Stimulated activated CD8-positive, alpha-beta memory T cell treated with anti-CD3 and anti-CD28 coated beads, Interleukin-4, amount 100 ng/mL, for 4 hours (primary cell): ENCODE results near the gene CNDP2.

ENCODE experiments used
- DNase-seq, 2 donors: peaks; one replicate each; pipeline ENCODE4 v3.0.0-alpha.2; 2020; ENCODE audit warnings: low read depth in 2 of 2, low spot score in 1 of 2

The CNDP2 gene

DNA sequence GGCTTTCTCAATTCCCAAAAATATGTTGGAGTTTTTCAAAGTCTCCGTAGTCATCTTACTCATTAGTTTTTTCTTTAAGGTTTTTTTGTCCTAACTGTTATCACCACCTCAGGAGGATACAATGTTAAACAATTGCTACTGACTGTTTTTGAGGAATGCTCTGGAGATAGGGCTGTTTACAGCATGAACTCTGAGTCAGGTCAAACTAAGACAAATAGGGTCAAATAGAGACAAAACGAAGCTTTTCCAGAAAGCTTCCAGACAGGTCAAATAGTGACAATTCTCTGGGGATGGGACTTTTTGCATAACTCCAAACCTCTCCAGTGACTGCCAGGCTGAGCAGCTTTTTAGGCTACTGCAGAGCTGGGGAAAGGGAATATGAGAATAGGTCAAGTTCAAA is 23.9 kb upstream of the CNDP2 start:
- no peak for DNase-seq

DNA sequence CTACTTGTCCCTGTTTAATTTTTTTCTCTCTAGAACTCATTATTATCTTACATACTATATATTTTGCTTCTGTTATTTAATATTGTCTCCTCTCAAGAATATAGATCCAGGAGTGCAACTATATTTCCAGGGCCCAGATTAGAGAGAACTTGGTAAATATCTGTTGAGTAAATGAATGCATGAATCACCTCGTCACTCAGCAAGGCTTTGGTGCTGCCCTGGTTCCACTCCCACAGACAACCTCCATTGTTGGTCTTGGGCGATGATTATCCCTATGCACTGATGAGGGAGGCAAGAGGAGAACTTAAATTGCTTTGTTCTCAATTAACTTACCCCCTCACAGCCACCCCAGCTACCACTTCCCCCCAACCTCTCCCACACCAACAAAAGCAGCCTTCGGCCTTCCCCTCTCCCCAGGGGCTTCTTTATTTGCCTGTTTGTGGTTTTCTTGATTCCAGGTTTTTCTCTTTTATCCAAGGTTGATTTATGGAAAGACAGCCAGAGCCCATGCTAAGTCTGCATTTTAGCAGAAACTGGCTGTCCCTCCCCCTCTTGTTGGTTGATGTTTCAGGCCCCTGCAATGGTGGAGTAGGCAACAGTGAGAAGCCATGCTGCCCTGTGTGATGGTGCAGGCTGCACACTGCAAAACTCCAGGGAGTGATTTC is 22.1 kb upstream of the CNDP2 start:
- no peak for DNase-seq

DNA sequence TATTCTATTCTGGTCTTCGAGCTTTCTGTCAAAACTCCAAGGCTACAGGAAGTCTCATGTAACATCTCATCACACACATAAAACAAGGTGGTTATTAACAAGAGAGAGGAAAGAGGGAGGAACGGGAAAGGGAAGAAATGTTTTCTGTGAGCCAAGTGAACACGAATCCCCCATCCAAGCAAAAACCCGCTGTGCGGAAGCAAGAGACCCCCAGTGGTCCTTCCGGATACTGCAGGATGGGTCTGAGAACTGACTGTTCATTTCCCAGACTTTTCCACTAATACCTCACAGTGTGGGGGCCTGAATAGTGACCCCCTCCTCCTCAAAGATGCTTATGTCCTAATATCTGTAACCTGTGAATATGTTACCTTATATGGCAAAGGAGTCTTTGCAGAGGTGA is 20.0 kb upstream of the CNDP2 start:
- no peak for DNase-seq

DNA sequence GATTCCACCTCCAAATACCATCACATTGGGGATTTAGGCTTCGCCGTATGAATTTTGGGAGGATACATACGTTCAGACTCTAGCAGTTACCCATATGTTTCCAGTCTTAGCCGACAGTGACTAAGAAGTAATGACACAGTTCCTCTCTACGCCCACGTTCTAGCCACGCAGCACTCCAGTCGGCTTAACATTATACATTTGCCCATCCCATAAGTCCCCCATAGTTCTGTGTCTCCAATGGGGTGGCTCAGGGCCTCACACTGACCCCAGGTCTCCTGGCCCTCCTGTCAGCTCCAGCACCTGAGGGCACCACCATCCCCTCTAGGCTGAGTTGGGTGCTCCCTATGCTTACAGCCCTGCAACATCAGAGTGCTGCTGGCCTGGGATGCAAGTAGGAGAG is 18.4 kb upstream of the CNDP2 start:
- no peak for DNase-seq

DNA sequence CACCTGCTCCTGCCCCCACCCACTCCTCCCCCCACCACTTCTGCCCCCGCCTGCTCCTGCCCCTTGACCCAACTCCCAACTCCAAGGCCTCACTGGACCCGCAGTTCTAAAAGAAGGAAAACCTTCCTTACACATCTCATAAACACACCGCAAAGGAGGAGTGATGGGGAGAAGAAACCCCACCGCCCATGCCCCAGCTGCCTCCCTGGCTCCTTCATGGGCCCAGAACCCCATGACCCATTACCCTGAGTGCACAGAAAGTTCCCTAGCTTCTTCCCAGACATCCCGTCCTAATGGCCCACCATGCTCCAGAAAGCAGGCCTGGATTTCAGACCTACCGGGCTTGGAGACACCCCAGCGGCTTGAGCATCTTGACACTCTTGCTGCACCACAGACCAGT is 17.8 kb upstream of the CNDP2 start:
- no peak for DNase-seq

DNA sequence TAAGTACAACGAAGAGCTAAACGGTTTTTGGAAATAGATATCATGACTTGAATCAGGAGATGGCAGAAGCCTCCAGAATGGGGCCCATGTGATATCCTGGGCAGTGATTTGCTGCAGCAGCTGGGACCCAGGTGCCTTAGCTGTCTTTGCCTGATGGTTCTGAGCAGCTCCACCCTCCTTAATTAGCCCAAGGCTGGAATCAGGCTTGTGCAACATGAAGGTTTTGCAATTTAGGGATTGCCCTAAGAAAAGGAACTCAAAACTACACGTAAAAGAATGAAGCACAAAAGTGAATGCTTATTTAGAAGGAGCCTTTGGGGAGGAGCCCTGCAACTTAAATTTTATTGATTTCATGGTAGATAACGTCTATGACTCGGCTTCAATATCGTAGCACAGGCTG is 17.3 kb upstream of the CNDP2 start:
- no peak for DNase-seq

DNA sequence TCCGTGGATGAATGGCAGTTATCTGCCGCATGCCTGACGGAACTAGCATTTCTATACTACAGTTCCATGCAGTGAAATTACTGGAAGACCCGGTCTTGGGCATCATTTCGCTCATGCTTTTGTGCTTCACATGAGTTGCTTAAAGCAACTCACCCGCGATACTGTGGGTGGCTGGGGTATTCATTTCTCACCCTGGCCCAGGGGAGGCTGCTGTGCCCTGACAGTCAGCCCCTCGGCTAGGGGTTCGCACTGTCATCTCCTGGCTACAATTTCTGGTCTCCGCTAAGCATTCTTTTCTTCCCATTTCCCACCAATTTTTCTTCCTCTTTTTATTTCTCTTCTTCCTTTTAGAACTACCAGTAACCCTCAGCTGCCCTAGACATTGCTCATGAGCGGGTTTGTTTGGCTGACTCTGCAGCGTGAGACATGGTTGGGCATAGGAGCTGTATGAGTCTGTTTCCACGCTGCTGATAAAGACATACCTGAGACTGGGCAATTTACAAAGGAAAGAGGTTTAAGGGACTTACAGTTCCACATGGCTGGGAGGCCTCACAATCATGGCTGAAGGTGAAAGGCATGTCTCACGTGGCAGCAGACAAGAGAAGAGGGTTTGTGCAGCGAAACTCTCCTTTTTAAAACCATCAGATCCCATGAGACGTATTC is 16.5 kb upstream of the CNDP2 start:
- DNase-seq = no peak

DNA sequence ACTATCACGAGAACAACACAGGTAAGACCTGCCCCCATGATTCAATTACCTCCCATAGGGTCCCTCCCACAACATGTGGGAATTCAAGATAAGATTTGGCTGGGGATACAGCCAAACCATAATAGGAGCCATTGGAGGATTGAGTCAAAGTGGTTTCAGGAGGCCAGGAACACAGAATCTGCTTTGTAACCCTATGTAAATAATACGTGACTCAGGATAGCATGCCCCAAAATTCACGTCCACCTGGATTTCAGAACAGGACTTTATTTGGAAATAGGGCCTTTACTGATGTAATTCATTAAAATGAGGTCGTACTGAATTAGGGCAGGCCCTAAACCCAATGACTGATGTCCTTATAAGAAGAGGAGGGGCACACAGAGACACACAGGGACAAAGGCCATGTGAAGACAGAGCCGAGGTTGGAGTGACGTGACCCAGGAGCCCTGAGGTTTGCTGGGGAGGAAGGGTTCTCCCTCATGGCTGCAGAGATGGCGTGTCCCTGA is 16.0 kb upstream of the CNDP2 start:
- DNase-seq = no peak

DNA sequence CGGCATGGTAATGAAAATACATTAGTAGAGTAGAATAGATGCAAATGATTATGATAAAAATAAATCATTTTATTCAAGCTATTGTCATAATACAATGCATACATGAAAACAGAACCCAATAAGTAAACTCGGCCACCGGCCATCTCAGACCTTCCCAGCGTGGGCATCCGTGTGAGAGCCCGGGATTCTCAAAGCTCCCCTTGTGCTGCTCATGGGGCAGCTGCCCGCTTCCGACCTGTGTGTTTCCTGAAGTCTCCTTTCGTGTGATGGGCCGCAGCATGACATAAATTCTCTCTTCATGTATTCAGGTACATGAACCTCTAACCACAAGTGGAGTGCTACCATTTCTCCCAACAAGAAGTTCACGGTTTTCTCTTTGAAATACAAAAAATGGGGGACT is 13.5 kb upstream of the CNDP2 start:
- DNase-seq = no peak

DNA sequence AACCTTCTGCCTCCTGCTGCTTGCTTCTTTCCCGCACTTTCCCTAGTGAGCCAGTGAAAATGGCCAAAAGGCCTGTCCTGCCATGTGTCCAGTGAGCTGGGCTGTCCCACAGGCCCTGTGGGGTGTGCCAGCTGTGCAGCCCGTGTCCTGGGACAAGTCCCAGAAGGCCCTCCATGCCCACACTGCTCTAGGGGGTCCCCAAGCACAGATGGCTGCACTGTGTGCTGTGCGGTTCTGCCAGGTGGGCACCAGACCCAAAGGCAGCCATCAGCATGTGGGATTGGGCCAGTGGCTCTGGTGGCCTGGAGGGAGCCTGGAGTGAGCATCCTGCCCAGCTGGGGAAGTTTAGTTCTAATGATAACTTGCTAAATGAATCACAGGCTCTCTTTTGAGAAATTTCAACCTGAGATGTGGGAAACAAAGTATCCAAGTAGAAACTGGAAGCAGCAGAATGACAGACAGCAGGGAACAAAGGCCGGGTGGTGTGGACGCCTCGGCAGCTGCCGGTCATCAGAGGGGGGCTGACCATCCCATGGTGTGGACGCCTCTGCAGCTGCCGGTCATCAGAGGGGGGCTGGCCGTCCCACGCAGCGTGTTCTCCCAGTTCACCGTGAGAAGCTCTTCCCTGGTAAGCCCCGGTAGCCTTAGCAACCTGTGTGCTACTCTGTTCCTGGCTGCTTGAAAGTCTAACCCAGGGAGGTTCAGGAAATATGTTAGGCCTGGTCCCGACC is 9.9 kb upstream of the CNDP2 start:
- DNase-seq = no peak

DNA sequence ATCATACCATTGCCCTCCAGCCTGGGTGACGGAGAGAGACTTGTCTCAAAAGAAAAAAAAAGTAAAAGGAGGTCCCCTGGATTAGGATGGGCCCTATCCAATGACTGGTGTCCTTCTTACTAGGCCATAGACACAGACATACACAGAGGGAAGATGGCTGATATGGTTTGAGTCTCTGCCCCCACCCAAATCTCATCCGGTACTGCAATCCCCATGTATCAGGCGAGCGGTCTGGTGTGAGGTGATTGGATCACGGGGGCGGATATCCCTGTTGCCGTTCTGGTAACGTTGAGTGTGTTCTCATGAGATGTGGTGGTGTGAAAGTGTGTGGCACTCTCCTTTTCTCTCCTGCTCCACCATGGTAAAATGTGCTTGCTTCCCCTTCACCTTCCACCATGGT is 7.8 kb upstream of the CNDP2 start:
- no peak for DNase-seq

DNA sequence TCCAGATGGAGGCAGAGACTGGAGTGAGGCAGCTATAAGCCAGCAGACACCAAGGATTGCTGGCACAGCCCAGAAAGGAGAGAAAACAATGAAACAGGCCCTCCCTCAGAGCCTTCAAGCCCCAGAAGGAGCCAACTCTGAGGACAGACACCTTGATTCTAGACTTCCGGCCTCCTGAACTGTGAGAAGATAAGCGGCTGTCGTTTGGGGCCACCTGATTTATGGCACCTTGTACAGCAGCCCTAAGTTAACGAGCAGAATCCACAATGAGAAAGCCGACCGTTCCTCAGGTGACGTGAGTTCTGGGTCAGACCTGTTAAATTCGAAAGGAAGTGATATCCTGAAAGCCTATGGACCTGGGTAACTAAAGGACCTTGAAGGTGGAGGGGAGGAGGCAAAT is 7.3 kb upstream of the CNDP2 start:
- DNase-seq = no peak

DNA sequence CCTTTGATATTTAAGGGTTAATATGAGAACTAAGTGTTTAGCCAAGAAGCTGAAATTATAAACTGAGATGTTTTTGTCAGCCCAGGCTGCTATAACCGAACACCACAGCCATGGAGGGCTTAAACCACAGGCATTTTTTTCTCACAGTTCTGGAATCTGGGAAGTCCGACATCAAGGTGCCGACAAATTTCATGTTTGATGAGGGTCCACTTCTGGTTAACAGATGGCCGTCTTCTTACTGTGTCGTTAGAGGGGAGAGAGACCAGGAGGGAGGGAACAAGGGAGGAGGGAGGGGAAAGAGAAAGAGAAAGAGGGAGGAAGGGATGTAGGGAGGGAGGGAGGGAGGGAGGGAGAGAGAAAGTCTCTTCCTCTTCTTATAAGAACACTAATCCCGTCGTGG is 6.5 kb upstream of the CNDP2 start:
- no peak for DNase-seq

DNA sequence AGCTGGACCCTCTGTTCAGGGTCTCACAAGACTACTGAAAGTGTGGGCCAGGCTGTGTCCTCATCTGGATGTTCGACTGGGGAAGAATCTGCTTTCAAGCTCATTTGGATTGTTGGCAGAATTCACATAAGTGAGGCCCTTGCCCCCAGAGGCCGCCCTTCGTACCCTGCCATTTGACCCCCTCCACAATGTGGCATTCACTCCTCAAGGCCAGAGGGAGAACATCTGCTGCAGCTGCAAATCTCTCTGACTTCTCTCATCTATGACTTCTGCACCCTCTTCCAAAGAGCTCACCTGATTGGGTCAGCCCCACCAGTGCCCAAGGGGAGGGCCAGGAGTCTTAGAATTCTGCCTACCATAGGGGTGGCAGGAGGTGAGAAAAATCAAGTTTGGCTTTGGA is 3.9 kb upstream of the CNDP2 start:
- no peak for DNase-seq

DNA sequence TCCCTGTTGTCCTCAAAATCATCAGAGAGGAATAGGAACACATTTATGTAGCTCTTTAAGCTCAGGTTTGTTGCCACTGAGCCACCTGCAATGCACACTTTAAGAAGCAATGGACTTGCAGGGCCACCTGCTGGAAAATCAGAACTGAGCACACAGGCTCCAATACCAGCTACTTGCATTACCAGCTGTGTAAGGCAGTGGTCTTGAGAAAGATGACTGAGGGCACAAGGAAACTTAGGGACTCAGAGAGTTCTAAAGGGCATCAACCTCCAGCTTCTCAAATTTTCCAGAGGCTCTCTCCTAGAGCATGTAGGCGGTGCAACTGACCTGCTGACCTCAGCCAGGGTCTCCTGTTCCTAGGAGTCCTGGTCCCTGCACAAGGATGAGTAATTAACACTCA is 2.5 kb upstream of the CNDP2 start:
- no peak for DNase-seq

DNA sequence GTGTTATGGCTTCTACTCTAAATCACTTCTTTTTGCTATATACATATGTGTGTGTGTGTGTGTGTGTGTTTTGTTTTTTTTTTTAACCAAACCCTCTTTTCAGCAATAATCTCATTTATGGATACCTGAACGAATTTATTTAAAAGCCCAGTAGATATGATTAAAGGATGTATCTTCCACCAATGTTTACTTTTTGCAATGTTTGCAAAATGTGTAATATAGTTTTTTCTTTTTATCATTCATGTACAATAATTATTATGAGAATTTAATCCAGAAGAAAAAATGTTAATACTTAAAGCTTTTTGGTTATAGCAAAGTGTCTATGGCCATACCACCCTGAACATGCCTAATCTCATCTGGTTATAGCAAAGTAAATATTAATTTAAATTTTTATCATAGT is 1.6 kb upstream of the CNDP2 start:
- DNase-seq = no peak

DNA sequence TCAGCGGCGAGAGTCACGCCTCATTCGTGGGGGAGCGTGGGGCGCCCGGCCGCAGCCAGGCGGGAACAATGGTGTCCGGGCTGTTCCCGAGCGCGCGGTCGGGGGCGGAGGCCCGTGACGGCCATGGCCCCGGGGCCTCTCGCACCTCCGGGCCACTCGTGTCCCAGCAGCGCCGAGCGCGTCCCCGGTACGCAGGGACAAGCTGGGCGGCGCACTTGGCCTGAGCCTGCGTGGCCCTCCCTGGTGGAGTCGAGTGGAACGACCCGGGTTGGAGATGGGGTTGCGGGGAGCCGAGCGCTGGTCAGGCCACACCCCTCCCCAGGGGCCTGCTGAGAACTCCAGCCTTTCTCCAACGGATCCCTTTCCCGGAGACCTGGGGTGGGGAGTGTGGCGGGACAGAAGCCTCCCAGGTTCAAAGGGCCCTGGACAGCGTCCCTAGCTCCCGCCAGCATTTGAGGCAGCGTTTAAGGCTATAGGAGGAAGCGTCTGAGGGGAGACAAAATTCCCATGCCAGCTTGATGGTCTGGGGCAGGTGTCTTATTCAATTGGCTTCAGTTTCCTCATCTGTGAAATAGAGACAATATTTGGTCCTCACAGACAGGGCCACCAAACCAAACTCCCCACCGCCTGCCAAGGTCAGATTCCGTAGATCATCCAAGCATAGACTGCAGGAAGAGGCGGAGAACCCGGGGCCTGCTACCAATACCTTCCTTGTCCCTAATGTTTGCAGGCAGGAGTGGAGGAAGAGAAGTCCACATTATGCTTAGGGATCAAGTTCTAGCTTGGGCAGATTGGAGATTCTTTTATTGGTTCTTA is 553 bp downstream of the CNDP2 start:
- no peak for DNase-seq

DNA sequence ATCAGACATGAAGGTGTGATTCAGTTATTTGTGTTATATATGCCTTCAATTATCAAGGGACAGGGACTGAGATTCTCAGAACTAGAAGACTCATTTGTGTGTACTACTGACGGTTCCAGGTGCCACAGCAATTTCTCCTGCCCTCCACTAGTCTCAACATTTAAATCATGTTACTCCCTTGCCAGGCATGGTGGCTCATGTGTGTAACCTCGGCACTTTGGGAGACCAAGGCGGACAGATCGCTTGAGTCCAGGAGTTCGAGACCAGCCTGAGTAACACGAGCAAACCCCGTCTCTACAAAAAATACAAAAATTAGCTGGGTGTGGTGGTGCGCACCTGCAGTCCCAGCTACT is 1.1 kb downstream of the CNDP2 start:
- DNase-seq = no peak

DNA sequence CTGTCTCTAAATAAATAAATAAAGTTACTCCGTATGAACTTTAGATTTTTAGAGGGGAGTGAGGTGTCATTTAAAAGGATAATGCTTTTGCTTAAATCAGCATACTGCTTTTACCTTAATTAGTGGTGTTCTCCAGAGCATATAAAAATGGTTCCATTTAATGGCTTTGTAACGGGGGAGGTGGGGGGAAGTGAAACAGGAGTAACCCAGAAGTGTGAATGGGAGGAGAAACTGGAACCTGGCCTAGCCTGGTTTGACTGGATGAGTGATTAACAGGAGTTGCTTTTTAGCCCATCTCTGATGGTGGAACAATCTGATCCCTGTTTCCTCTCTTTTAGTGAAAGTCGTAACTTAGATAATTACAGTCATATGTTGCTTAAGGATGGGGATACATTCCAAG is 1.6 kb downstream of the CNDP2 start:
- no peak for DNase-seq

DNA sequence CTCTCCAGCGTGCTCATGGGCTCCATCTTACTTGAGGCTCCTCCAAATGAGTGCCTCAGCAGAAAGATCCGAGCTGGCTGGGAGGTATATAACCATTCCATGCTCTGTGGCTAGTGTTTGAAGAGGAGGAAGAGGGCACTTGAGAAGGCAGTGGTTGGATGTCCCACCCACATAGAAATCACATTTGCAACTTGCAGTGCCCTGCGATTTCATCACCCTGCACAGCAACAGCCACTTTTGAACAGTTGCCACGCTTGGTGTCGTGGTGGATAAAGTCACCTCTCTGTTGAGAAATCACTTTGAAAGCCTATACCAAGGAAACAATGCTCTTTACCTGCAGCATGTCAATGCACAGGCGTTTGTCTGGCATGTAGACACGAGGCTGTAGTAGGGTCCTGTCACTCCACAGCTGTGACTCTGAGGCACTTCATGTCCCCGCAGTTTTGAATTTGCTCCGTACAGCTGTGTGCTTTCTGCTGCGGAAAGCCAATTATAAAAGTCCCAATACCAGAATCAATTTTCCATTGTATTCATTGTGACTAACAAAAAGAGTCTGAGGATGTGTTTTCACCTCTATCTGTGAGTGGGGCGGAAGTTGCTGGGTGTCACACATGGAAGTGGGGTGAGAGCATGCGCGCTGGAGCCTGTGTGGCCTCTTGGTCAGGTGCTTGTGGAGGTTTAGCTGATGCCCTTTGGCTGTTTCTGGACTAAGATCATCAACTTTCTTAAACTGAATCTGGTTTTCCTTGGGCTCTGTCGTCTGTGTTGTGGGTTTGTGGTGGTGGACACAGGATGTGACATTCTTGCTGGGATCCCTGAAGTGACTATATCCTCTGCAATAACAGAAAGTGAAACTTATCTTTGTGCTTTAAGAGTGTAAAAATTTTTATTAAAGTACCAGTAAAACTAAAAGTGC is 2.8 kb downstream of the CNDP2 start:
- DNase-seq = peak; percentile 64 to 66

DNA sequence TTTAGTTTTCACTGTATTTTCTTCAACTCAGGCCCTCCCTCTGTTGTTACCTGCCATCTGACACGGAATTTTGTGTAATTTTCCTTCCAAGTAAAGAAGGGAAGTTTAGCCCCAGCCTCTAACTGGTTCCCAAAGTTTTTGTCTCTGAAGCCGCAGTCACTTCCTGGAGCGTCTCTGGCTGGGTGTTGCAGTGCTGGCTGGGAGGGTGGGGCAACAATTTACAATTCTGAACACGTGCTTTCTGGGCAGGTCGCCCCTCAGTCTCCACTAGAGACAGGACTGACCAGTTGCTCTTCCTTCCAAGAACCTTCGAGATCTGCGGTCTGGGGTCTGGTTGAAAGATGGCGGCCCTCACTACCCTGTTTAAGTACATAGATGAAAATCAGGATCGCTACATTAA is 3.5 kb downstream of the CNDP2 start:
- DNase-seq = peak in 1 of 2 donors; percentile 18
